Measurements from ENCODE around the gene CIC.

DNA sequence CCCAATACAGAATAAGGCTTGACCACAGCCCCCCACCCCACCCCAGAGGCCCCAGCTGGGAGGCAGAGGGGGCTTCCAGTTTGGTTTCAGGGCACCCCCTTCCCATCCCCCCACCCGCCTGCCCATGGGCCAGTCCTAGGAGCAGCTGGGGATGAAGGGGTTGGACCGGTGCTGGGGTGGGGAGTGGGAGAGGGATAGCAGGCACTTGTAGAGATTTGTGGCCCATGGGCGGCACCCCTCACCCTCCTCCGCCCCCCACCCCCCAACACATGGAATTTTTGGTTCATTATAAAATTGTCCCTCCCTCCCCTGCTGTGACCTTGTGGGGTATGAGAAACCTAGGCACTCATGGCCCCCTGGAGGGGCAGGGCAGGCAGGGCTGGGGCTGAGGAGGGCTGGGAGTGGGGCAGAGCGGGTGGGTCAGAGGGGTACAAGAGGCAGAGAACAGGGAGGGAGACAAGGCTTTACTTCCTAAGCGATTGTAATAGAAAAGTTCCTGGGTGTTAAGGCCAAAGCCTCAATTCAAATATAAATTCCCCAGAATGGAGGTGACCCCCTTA, 21.3 kb upstream of the CIC start:
- TF ChIP-seq, protein P1, sequence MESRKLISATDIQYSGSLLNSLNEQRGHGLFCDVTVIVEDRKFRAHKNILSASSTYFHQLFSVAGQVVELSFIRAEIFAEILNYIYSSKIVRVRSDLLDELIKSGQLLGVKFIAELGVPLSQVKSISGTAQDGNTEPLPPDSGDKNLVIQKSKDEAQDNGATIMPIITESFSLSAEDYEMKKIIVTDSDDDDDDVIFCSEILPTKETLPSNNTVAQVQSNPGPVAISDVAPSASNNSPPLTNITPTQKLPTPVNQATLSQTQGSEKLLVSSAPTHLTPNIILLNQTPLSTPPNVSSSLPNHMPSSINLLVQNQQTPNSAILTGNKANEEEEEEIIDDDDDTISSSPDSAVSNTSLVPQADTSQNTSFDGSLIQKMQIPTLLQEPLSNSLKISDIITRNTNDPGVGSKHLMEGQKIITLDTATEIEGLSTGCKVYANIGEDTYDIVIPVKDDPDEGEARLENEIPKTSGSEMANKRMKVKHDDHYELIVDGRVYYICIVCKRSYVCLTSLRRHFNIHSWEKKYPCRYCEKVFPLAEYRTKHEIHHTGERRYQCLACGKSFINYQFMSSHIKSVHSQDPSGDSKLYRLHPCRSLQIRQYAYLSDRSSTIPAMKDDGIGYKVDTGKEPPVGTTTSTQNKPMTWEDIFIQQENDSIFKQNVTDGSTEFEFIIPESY (CRISPR knock-in tag; IDR thresholded peaks at IDR 0.05): no peak
- TF ChIP-seq, protein P2, sequence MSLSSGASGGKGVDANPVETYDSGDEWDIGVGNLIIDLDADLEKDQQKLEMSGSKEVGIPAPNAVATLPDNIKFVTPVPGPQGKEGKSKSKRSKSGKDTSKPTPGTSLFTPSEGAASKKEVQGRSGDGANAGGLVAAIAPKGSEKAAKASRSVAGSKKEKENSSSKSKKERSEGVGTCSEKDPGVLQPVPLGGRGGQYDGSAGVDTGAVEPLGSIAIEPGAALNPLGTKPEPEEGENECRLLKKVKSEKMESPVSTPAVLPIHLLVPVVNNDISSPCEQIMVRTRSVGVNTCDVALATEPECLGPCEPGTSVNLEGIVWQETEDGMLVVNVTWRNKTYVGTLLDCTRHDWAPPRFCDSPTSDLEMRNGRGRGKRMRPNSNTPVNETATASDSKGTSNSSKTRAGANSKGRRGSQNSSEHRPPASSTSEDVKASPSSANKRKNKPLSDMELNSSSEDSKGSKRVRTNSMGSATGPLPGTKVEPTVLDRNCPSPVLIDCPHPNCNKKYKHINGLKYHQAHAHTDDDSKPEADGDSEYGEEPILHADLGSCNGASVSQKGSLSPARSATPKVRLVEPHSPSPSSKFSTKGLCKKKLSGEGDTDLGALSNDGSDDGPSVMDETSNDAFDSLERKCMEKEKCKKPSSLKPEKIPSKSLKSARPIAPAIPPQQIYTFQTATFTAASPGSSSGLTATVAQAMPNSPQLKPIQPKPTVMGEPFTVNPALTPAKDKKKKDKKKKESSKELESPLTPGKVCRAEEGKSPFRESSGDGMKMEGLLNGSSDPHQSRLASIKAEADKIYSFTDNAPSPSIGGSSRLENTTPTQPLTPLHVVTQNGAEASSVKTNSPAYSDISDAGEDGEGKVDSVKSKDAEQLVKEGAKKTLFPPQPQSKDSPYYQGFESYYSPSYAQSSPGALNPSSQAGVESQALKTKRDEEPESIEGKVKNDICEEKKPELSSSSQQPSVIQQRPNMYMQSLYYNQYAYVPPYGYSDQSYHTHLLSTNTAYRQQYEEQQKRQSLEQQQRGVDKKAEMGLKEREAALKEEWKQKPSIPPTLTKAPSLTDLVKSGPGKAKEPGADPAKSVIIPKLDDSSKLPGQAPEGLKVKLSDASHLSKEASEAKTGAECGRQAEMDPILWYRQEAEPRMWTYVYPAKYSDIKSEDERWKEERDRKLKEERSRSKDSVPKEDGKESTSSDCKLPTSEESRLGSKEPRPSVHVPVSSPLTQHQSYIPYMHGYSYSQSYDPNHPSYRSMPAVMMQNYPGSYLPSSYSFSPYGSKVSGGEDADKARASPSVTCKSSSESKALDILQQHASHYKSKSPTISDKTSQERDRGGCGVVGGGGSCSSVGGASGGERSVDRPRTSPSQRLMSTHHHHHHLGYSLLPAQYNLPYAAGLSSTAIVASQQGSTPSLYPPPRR (CRISPR knock-in tag; IDR thresholded peaks at IDR 0.05; ENCODE audit: borderline replicate concordance): no peak
- TF ChIP-seq FOXJ3 (CRISPR knock-in tag; IDR thresholded peaks at IDR 0.05) (no peak), LCOR (CRISPR knock-in tag; IDR thresholded peaks at IDR 0.05) (no peak), ZNF263 (CRISPR knock-in tag; IDR thresholded peaks at IDR 0.05; ENCODE audit: borderline replicate concordance) (no peak), ZNF384 (IDR thresholded peaks at IDR 0.05; ENCODE audit: low read depth, low read length) (no peak), ZNF133 (CRISPR knock-in tag; IDR thresholded peaks at IDR 0.05) (no peak), RAD51 (IDR thresholded peaks at IDR 0.05; ENCODE audit: borderline replicate concordance, low read depth) (no peak)
- TF ChIP-seq, protein P3, sequence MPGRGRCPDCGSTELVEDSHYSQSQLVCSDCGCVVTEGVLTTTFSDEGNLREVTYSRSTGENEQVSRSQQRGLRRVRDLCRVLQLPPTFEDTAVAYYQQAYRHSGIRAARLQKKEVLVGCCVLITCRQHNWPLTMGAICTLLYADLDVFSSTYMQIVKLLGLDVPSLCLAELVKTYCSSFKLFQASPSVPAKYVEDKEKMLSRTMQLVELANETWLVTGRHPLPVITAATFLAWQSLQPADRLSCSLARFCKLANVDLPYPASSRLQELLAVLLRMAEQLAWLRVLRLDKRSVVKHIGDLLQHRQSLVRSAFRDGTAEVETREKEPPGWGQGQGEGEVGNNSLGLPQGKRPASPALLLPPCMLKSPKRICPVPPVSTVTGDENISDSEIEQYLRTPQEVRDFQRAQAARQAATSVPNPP (IDR thresholded peaks at IDR 0.05; ENCODE audit: borderline replicate concordance, insufficient read depth, insufficient read length): no peak
- TF ChIP-seq, protein P4, sequence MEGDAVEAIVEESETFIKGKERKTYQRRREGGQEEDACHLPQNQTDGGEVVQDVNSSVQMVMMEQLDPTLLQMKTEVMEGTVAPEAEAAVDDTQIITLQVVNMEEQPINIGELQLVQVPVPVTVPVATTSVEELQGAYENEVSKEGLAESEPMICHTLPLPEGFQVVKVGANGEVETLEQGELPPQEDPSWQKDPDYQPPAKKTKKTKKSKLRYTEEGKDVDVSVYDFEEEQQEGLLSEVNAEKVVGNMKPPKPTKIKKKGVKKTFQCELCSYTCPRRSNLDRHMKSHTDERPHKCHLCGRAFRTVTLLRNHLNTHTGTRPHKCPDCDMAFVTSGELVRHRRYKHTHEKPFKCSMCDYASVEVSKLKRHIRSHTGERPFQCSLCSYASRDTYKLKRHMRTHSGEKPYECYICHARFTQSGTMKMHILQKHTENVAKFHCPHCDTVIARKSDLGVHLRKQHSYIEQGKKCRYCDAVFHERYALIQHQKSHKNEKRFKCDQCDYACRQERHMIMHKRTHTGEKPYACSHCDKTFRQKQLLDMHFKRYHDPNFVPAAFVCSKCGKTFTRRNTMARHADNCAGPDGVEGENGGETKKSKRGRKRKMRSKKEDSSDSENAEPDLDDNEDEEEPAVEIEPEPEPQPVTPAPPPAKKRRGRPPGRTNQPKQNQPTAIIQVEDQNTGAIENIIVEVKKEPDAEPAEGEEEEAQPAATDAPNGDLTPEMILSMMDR (IDR thresholded peaks at IDR 0.05 in 2 of 3, conservative IDR thresholded peaks at IDR 0.05 in 1 of 3; ENCODE audit: insufficient read depth in 2 of 3, low read depth in 1 of 3, low read length in 3 of 3): no peak
- TF ChIP-seq, protein P5, sequence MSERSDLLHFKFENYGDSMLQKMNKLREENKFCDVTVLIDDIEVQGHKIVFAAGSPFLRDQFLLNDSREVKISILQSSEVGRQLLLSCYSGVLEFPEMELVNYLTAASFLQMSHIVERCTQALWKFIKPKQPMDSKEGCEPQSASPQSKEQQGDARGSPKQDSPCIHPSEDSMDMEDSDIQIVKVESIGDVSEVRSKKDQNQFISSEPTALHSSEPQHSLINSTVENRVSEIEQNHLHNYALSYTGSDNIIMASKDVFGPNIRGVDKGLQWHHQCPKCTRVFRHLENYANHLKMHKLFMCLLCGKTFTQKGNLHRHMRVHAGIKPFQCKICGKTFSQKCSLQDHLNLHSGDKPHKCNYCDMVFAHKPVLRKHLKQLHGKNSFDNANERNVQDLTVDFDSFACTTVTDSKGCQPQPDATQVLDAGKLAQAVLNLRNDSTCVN (CRISPR knock-in tag; IDR thresholded peaks at IDR 0.05): no peak
- TF ChIP-seq, protein P6, sequence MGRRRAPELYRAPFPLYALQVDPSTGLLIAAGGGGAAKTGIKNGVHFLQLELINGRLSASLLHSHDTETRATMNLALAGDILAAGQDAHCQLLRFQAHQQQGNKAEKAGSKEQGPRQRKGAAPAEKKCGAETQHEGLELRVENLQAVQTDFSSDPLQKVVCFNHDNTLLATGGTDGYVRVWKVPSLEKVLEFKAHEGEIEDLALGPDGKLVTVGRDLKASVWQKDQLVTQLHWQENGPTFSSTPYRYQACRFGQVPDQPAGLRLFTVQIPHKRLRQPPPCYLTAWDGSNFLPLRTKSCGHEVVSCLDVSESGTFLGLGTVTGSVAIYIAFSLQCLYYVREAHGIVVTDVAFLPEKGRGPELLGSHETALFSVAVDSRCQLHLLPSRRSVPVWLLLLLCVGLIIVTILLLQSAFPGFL (CRISPR knock-in tag; IDR thresholded peaks at IDR 0.05): no peak
- TF ChIP-seq, protein P7, sequence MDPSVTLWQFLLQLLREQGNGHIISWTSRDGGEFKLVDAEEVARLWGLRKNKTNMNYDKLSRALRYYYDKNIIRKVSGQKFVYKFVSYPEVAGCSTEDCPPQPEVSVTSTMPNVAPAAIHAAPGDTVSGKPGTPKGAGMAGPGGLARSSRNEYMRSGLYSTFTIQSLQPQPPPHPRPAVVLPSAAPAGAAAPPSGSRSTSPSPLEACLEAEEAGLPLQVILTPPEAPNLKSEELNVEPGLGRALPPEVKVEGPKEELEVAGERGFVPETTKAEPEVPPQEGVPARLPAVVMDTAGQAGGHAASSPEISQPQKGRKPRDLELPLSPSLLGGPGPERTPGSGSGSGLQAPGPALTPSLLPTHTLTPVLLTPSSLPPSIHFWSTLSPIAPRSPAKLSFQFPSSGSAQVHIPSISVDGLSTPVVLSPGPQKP (CRISPR knock-in tag; IDR thresholded peaks at IDR 0.05): no peak
